ENCODE data around the gene DTNBP1. TPM values are rescaled to one million over a fixed set of nuclear protein-coding genes. Genes with fewer than 3 reads are reported as not detected.

Gene DTNBP1
- total RNA-seq: 15.1 and 17.3 TPM in 2 replicates

- peak within 1 kb of the TSS; percentile 82 for H3K4me3 Mint-ChIP-seq
- H3K9me3 Mint-ChIP-seq: peaks cover 6% of the 10 kb centered on the region
- H3K36me3 Mint-ChIP-seq (ENCODE audit: low read depth): peaks cover 9% of the 10 kb centered on the region
- intact Hi-C loops (cut with micrococcal nuclease): no loop called here
- peak; percentile 97 for DNase-seq
- H3K4me1 Mint-ChIP-seq: peaks cover 23% of the 10 kb centered on the region
- peaks cover 13% of the 10 kb centered on the region for H3K27me3 Mint-ChIP-seq
- H3K27ac Mint-ChIP-seq: peak within 1 kb of the TSS; percentile 79
Observed at GRCh38 chr6:15662326-15663129, at the start of gene DTNBP1. DTNBP1 (minus strand) TSS chr6:15663028; CDS start chr6:15662869, 159 bp downstream.

- no peak for DNase-seq
- Mint-ChIP-seq H3K36me3 (ENCODE audit: low read depth) (no peaks in the 10 kb centered on the region), H3K27ac (no peak overlapping the region), H3K9me3 (peaks cover 3% of the 10 kb centered on the region), H3K27me3 (peaks cover 2% of the 10 kb centered on the region), H3K4me1 (peaks cover 3% of the 10 kb centered on the region), H3K4me3 (no peak overlapping the region)
- intact Hi-C loops (cut with micrococcal nuclease): no loop called here
Observed at GRCh38 chr6:15709651-15710269, 46.9 kb upstream of the DTNBP1 start.

- intact Hi-C loops (cut with micrococcal nuclease): no loop called here
- no peak overlapping the region for H3K27ac Mint-ChIP-seq
- H3K4me3 Mint-ChIP-seq: no peak overlapping the region
- H3K9me3 Mint-ChIP-seq: peaks cover 10% of the 10 kb centered on the region
- H3K27me3 Mint-ChIP-seq: peaks cover 4% of the 10 kb centered on the region
- H3K4me1 Mint-ChIP-seq: no peaks in the 10 kb centered on the region
- DNase-seq: no peak
- H3K36me3 Mint-ChIP-seq (ENCODE audit: low read depth): no peaks in the 10 kb centered on the region
Observed at GRCh38 chr6:15708231-15708630, 45.4 kb upstream of the DTNBP1 start.

- Mint-ChIP-seq H3K4me1 (no peaks in the 10 kb centered on the region), H3K4me3 (no peak overlapping the region), H3K27me3 (peaks cover 4% of the 10 kb centered on the region), H3K27ac (no peak overlapping the region), H3K9me3 (peaks cover 11% of the 10 kb centered on the region), H3K36me3 (ENCODE audit: low read depth) (no peaks in the 10 kb centered on the region)
- no peak for DNase-seq
- intact Hi-C loops (cut with micrococcal nuclease): no loop called here
Observed at GRCh38 chr6:15705981-15706380, 43.2 kb upstream of the DTNBP1 start.

- Mint-ChIP-seq H3K4me3 (no peak overlapping the region), H3K27ac (no peak overlapping the region), H3K27me3 (peaks cover 10% of the 10 kb centered on the region), H3K4me1 (peaks cover 2% of the 10 kb centered on the region), H3K9me3 (peaks cover 8% of the 10 kb centered on the region), H3K36me3 (ENCODE audit: low read depth) (no peaks in the 10 kb centered on the region)
- intact Hi-C loops (cut with micrococcal nuclease): no loop called here
- DNase-seq: no peak
Observed at GRCh38 chr6:15698471-15698870, 35.6 kb upstream of the DTNBP1 start.

GRCh38 chr6:15697895-15698294 is 35.1 kb upstream of the DTNBP1 start:
- H3K9me3 Mint-ChIP-seq: peaks cover 5% of the 10 kb centered on the region
- H3K4me3 Mint-ChIP-seq: no peak overlapping the region
- no peak for DNase-seq
- H3K4me1 Mint-ChIP-seq: peaks cover 2% of the 10 kb centered on the region
- no peaks in the 10 kb centered on the region for H3K36me3 Mint-ChIP-seq (ENCODE audit: low read depth)
- H3K27ac Mint-ChIP-seq: no peak overlapping the region
- peaks cover 8% of the 10 kb centered on the region for H3K27me3 Mint-ChIP-seq
- intact Hi-C loops (cut with micrococcal nuclease): no loop called here

- intact Hi-C loops (cut with micrococcal nuclease): loop anchor here (1.0 to 5.0 kb wide), 6 partner anchors 85 to 515 kb away; partner anchors contain the start of gene MYLIP
Observed at GRCh38 chr6:15691250-15691869, 28.5 kb upstream of the DTNBP1 start.

GRCh38 chr6:15690510-15690909 is 27.7 kb upstream of the DTNBP1 start:
- Mint-ChIP-seq H3K27me3 (peaks cover 3% of the 10 kb centered on the region), H3K4me3 (no peak overlapping the region)
- intact Hi-C loops (cut with micrococcal nuclease): loop anchor here (2.0 to 5.0 kb wide), 2 partner anchors 86 to 212 kb away; no protein-coding TSS in a partner anchor

More at GRCh38 chr6:15691250-15691869, 28.5 kb upstream of the DTNBP1 start:
- no peak overlapping the region for H3K27ac Mint-ChIP-seq
- no peaks in the 10 kb centered on the region for H3K36me3 Mint-ChIP-seq (ENCODE audit: low read depth)
- H3K9me3 Mint-ChIP-seq: no peaks in the 10 kb centered on the region
- peak; percentile 94 for DNase-seq
- peaks cover 12% of the 10 kb centered on the region for H3K4me1 Mint-ChIP-seq
- peak overlapping the region; percentile 19 for H3K4me3 Mint-ChIP-seq
- peaks cover 3% of the 10 kb centered on the region for H3K27me3 Mint-ChIP-seq

GRCh38 chr6:15689586-15690482 is 27.0 kb upstream of the DTNBP1 start:
- no peak overlapping the region for H3K27ac Mint-ChIP-seq
- H3K4me1 Mint-ChIP-seq: peaks cover 12% of the 10 kb centered on the region

More at GRCh38 chr6:15690510-15690909, 27.7 kb upstream of the DTNBP1 start:
- no peak for DNase-seq
- Mint-ChIP-seq H3K27ac (no peak overlapping the region), H3K9me3 (no peaks in the 10 kb centered on the region), H3K4me1 (peaks cover 12% of the 10 kb centered on the region), H3K36me3 (ENCODE audit: low read depth) (no peaks in the 10 kb centered on the region)

GRCh38 chr6:15685619-15686018 is 22.8 kb upstream of the DTNBP1 start:
- H3K9me3 Mint-ChIP-seq: peaks cover 5% of the 10 kb centered on the region
- H3K4me3 Mint-ChIP-seq: no peak overlapping the region
- H3K36me3 Mint-ChIP-seq (ENCODE audit: low read depth): no peaks in the 10 kb centered on the region
- DNase-seq: no peak
- peaks cover 14% of the 10 kb centered on the region for H3K27me3 Mint-ChIP-seq
- H3K4me1 Mint-ChIP-seq: peaks cover 3% of the 10 kb centered on the region
- intact Hi-C loops (cut with micrococcal nuclease): no loop called here
- H3K27ac Mint-ChIP-seq: no peak overlapping the region

More at GRCh38 chr6:15689586-15690482, 27.0 kb upstream of the DTNBP1 start:
- Mint-ChIP-seq H3K4me3 (no peak overlapping the region), H3K9me3 (no peaks in the 10 kb centered on the region), H3K36me3 (ENCODE audit: low read depth) (no peaks in the 10 kb centered on the region), H3K27me3 (peaks cover 3% of the 10 kb centered on the region)
- no peak for DNase-seq
- intact Hi-C loops (cut with micrococcal nuclease): loop anchor here (2.0 to 5.0 kb wide), 2 partner anchors 87 to 212 kb away; no protein-coding TSS in a partner anchor

- no peaks in the 10 kb centered on the region for H3K4me1 Mint-ChIP-seq
- H3K9me3 Mint-ChIP-seq: peaks cover 5% of the 10 kb centered on the region
- H3K4me3 Mint-ChIP-seq: no peak overlapping the region
- no peak overlapping the region for H3K27ac Mint-ChIP-seq
- peaks cover 16% of the 10 kb centered on the region for H3K27me3 Mint-ChIP-seq
- intact Hi-C loops (cut with micrococcal nuclease): no loop called here
- H3K36me3 Mint-ChIP-seq (ENCODE audit: low read depth): no peaks in the 10 kb centered on the region
- no peak for DNase-seq
Observed at GRCh38 chr6:15682965-15683822, 20.4 kb upstream of the DTNBP1 start.

- H3K9me3 Mint-ChIP-seq: peaks cover 5% of the 10 kb centered on the region
- no peak for DNase-seq
- no peaks in the 10 kb centered on the region for H3K4me1 Mint-ChIP-seq
- H3K27me3 Mint-ChIP-seq: peaks cover 21% of the 10 kb centered on the region
- H3K4me3 Mint-ChIP-seq: no peak overlapping the region
- intact Hi-C loops (cut with micrococcal nuclease): no loop called here
- no peak overlapping the region for H3K27ac Mint-ChIP-seq
- H3K36me3 Mint-ChIP-seq (ENCODE audit: low read depth): no peaks in the 10 kb centered on the region
Observed at GRCh38 chr6:15681946-15682345, 19.1 kb upstream of the DTNBP1 start.

Measured in activated CD4-positive, alpha-beta T cell treated with anti-CD3 and anti-CD28 coated beads, Interleukin-2, amount 10 ng/mL, durations not matched to agents 24 days and 14 days (primary cell).